GM23338 (cell line): ENCODE results near the gene CABLES1. TPM values are rescaled to one million over a fixed set of nuclear protein-coding genes. Genes with fewer than 3 reads are reported as not detected.

Experiments
- ATAC-seq: fragments of 200-7000 bp; cut with Tn5 transposase; 3 replicates; pipeline ENCODE4 v1.9.1; 2020
- DNase-seq: peaks from one replicate; pipeline ENCODE4 v3.0.0-alpha.2; 2015; ENCODE audit warnings: low spot score
- H2AFZ ChIP-seq: fragments of 200-600 bp; sonication (generic); 2 replicates; pipeline ENCODE4 v1.8.0; 2016; ENCODE audit warnings: antibody characterized with exemption, mild to moderate bottlenecking, moderate library complexity
- H3F3A ChIP-seq: fragments of 200-600 bp; sonication (generic); replicated peaks from 2 replicates; pipeline ENCODE4 v1.8.0; 2017; ENCODE audit warnings: antibody characterized with exemption, mixed run types, low read depth
- H3K27ac ChIP-seq: fragments of 200-600 bp; sonication (generic); 2 replicates; pipeline ENCODE4 v1.6.1; 2016; ENCODE audit warnings: low read depth
- H3K27me3 ChIP-seq: fragments of 200-600 bp; sonication (generic); 2 replicates; pipeline ENCODE4 v1.8.0; 2016; ENCODE audit warnings: mild to moderate bottlenecking, mixed run types, moderate library complexity; ENCODE audit not compliant: insufficient read depth
- H3K36me3 ChIP-seq: fragments of 200-600 bp; sonication (generic); 2 replicates; pipeline ENCODE4 v1.8.0; 2016; ENCODE audit warnings: mild to moderate bottlenecking; ENCODE audit not compliant: insufficient read depth
- H3K4me1 ChIP-seq: fragments of 200-600 bp; sonication (generic); 2 replicates; pipeline ENCODE4 v1.8.0; 2016; ENCODE audit warnings: mild to moderate bottlenecking, moderate library complexity; ENCODE audit not compliant: insufficient read depth
- H3K4me2 ChIP-seq: fragments of 200-600 bp; sonication (generic); 2 replicates; pipeline ENCODE4 v1.7.1; 2017; ENCODE audit warnings: mixed run types
- H3K4me3 ChIP-seq: fragments of 200-600 bp; sonication (generic); 2 replicates; pipeline ENCODE4 v1.6.1; 2016; ENCODE audit warnings: mixed run types
- H3K79me2 ChIP-seq: fragments of 200-600 bp; sonication (generic); replicated peaks from 2 replicates; pipeline ENCODE4 v1.8.0; 2017; ENCODE audit warnings: mild to moderate bottlenecking; ENCODE audit not compliant: insufficient read depth
- H3K9me2 ChIP-seq: fragments of 200-600 bp; sonication (generic); 2 replicates; pipeline ENCODE4 v1.8.0; 2017; ENCODE audit not compliant: insufficient read depth
- H4K20me1 ChIP-seq: fragments of 200-600 bp; sonication (generic); replicated peaks from 2 replicates; pipeline ENCODE4 v1.8.0; 2017; ENCODE audit warnings: mild to moderate bottlenecking; ENCODE audit not compliant: insufficient read depth
- H3K27ac Mint-ChIP-seq: 2 replicates; pipeline ENCODE4 v1.8.0; 2020; ENCODE audit warnings: inconsistent platforms, mild to moderate bottlenecking, moderate library complexity, mixed read lengths
- H3K27me3 Mint-ChIP-seq: 3 replicates; pipeline ENCODE4 v1.8.0; 2022; ENCODE audit warnings: low read depth, mild to moderate bottlenecking, moderate library complexity, mixed read lengths, inconsistent platforms; ENCODE audit not compliant: insufficient read depth, poor library complexity
- H3K36me3 Mint-ChIP-seq: 3 replicates; pipeline ENCODE4 v1.8.0; 2021; ENCODE audit warnings: low read depth, mild to moderate bottlenecking, inconsistent platforms, moderate library complexity, mixed read lengths
- H3K4me1 Mint-ChIP-seq: 3 replicates; pipeline ENCODE4 v1.8.0; 2020; ENCODE audit warnings: mild to moderate bottlenecking, inconsistent platforms, mixed read lengths
- H3K4me3 Mint-ChIP-seq: 3 replicates; pipeline ENCODE4 v1.8.0; 2021; ENCODE audit warnings: moderate library complexity, mild to moderate bottlenecking, inconsistent platforms, mixed read lengths
- H3K9me3 Mint-ChIP-seq: 3 replicates; pipeline ENCODE4 v1.8.0; 2020; ENCODE audit warnings: moderate library complexity, mild to moderate bottlenecking, inconsistent platforms, mixed read lengths
- CREB1 ChIP-seq: fragments of 250-450 bp; sonication (Bioruptor Pico); IDR thresholded peaks from 2 replicates; pipeline ENCODE4 v1.5.0; 2020; ENCODE audit warnings: low read depth, mild to moderate bottlenecking, moderate library complexity
- EZH2 ChIP-seq: fragments of 200-600 bp; sonication (generic); IDR thresholded peaks from one replicate; pipeline ENCODE4 v1.8.0; 2017; ENCODE audit warnings: antibody characterized with exemption, mild to moderate bottlenecking, low read depth; ENCODE audit not compliant: unreplicated experiment
- EZH2phosphoT487 ChIP-seq: fragments of 200-600 bp; sonication (generic); IDR thresholded peaks from one replicate; pipeline ENCODE4 v1.8.1; 2018; ENCODE audit warnings: antibody characterized with exemption; ENCODE audit not compliant: unreplicated experiment
- JUNB ChIP-seq: IDR thresholded peaks from one replicate; pipeline ENCODE4 v1.6.1; 2016; ENCODE audit warnings: antibody characterized with exemption; ENCODE audit not compliant: unreplicated experiment
- NANOG ChIP-seq: IDR thresholded peaks from 2 replicates; pipeline ENCODE4 v1.6.1; 2016; ENCODE audit warnings: antibody characterized with exemption, borderline replicate concordance
- POLR2AphosphoS5 ChIP-seq: IDR thresholded peaks from 2 replicates; pipeline ENCODE4 v1.6.1; 2016; ENCODE audit warnings: antibody characterized with exemption, low read depth
- STAT1 ChIP-seq: IDR thresholded peaks from one replicate; pipeline ENCODE4 v1.6.1; 2016; ENCODE audit warnings: antibody characterized with exemption; ENCODE audit not compliant: unreplicated experiment
- ZNF114 ChIP-seq: fragments of 250-450 bp; sonication (Bioruptor Pico); IDR thresholded peaks from 2 replicates; pipeline ENCODE4 v1.5.0; 2020; ENCODE audit warnings: mild to moderate bottlenecking, moderate library complexity
- ZNF331 ChIP-seq: fragments of 250-450 bp; sonication (Bioruptor Pico); IDR thresholded peaks from 2 replicates; pipeline ENCODE4 v1.5.0; 2020; ENCODE audit warnings: low read depth, mild to moderate bottlenecking, moderate library complexity
- polyA plus RNA-seq: library from polyadenylated mRNA; unstranded; fragments of >200 nt; fragmentation: Nextera tagmentation; extraction: Ambion mirVana; gene quantifications from 2 replicates; pipeline ENCODE4 v1.2.1, GENCODE V29; 2016
- total RNA-seq: library from RNA; depleted of rRNA; stranded (reverse); fragments of >200 nt; shearing (Covaris generic); gene quantifications from 2 replicates; pipeline ENCODE4 v1.2.3, GENCODE V29; 2014
- TF ChIP-seq, protein P1 (sequence below): fragments of 250-450 bp; sonication (Bioruptor Pico); IDR thresholded peaks from 2 replicates; pipeline ENCODE4 v1.5.0; 2020; ENCODE audit warnings: mild to moderate bottlenecking, moderate library complexity
- TF ChIP-seq, protein P2 (sequence below): IDR thresholded peaks from 2 replicates; pipeline ENCODE4 v1.6.1; 2016; ENCODE audit warnings: antibody characterized with exemption
- TF ChIP-seq, protein P3 (sequence below): IDR thresholded peaks from one replicate; pipeline ENCODE4 v1.6.1; 2018; ENCODE audit warnings: antibody characterized with exemption; ENCODE audit not compliant: unreplicated experiment
- TF ChIP-seq, protein P4 (sequence below), 2 experiments: fragments of 200-600 bp in 1 of 2; sonication (generic) in 1 of 2; conservative IDR thresholded peaks; 2 replicates each; pipeline versions ENCODE4 v1.5.1 to v1.6.1; 2016 to 2017; ENCODE audit warnings: antibody characterized with exemption in 2 of 2, low read depth in 2 of 2, mild to moderate bottlenecking in 2 of 2, moderate library complexity in 1 of 2

CABLES1 gene
- total and polyA plus RNA-seq, 2 experiments from 2014 or later, result 2.6 to 12.4 TPM

DNA sequence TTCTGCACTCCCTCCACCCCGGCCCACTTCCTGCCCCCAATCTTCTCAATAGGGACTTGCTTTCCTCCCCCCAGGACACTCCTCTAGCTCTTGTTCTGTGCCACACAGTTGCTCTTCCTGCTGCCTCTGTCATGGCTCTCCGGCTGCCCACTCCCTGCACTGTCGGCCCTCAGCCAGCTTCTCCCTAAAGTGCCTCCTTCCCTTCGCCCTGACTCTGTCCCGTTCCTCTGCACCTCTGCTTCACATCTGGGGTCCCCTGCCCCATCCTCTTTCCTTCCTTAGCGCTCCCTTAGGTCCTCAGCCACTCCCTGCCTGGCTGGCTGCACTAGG lies 132.1 kb downstream of the CABLES1 start (continued):
- no peak for TF ChIP-seq EZH2
- no peak for TF ChIP-seq POLR2AphosphoS5
- TF ChIP-seq, protein P1, sequence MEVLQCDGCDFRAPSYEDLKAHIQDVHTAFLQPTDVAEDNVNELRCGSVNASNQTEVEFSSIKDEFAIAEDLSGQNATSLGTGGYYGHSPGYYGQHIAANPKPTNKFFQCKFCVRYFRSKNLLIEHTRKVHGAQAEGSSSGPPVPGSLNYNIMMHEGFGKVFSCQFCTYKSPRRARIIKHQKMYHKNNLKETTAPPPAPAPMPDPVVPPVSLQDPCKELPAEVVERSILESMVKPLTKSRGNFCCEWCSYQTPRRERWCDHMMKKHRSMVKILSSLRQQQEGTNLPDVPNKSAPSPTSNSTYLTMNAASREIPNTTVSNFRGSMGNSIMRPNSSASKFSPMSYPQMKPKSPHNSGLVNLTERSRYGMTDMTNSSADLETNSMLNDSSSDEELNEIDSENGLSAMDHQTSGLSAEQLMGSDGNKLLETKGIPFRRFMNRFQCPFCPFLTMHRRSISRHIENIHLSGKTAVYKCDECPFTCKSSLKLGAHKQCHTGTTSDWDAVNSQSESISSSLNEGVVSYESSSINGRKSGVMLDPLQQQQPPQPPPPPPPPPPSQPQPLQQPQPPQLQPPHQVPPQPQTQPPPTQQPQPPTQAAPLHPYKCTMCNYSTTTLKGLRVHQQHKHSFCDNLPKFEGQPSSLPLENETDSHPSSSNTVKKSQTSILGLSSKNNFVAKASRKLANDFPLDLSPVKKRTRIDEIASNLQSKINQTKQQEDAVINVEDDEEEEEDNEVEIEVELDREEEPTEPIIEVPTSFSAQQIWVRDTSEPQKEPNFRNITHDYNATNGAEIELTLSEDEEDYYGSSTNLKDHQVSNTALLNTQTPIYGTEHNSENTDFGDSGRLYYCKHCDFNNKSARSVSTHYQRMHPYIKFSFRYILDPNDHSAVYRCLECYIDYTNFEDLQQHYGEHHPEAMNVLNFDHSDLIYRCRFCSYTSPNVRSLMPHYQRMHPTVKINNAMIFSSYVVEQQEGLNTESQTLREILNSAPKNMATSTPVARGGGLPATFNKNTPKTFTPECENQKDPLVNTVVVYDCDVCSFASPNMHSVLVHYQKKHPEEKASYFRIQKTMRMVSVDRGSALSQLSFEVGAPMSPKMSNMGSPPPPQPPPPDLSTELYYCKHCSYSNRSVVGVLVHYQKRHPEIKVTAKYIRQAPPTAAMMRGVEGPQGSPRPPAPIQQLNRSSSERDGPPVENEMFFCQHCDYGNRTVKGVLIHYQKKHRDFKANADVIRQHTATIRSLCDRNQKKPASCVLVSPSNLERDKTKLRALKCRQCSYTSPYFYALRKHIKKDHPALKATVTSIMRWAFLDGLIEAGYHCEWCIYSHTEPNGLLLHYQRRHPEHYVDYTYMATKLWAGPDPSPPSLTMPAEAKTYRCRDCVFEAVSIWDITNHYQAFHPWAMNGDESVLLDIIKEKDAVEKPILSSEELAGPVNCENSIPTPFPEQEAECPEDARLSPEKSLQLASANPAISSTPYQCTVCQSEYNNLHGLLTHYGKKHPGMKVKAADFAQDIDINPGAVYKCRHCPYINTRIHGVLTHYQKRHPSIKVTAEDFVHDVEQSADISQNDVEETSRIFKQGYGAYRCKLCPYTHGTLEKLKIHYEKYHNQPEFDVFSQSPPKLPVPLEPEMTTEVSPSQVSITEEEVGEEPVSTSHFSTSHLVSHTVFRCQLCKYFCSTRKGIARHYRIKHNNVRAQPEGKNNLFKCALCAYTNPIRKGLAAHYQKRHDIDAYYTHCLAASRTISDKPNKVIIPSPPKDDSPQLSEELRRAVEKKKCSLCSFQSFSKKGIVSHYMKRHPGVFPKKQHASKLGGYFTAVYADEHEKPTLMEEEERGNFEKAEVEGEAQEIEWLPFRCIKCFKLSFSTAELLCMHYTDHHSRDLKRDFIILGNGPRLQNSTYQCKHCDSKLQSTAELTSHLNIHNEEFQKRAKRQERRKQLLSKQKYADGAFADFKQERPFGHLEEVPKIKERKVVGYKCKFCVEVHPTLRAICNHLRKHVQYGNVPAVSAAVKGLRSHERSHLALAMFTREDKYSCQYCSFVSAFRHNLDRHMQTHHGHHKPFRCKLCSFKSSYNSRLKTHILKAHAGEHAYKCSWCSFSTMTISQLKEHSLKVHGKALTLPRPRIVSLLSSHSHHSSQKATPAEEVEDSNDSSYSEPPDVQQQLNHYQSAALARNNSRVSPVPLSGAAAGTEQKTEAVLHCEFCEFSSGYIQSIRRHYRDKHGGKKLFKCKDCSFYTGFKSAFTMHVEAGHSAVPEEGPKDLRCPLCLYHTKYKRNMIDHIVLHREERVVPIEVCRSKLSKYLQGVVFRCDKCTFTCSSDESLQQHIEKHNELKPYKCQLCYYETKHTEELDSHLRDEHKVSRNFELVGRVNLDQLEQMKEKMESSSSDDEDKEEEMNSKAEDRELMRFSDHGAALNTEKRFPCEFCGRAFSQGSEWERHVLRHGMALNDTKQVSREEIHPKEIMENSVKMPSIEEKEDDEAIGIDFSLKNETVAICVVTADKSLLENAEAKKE (CRISPR knock-in tag), result no peak
- no peak for TF ChIP-seq NANOG
- no peak for TF ChIP-seq JUNB
- TF ChIP-seq EZH2phosphoT487, result no peak
- TF ChIP-seq, protein P2, sequence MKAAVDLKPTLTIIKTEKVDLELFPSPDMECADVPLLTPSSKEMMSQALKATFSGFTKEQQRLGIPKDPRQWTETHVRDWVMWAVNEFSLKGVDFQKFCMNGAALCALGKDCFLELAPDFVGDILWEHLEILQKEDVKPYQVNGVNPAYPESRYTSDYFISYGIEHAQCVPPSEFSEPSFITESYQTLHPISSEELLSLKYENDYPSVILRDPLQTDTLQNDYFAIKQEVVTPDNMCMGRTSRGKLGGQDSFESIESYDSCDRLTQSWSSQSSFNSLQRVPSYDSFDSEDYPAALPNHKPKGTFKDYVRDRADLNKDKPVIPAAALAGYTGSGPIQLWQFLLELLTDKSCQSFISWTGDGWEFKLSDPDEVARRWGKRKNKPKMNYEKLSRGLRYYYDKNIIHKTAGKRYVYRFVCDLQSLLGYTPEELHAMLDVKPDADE, result no peak

DNA sequence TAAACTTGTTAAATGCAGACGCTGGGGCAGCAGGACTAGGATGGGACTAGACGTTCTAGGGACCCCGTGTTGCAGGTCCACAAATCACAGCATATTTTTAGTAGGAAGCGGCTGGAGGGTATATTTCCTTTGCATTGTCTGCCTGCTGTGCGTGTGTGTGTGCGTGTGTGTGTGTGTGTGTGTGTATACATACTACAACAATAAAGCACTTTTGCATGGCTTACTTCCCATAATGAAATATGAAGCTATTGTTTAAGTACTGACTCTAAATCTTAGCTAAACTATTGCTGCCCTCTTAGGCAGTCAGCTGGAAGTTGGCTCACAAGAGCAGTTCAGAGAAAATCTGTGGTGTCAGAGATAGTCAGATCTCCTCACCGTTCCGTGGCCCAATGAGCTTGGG lies 133.4 kb downstream of the CABLES1 start:
- Mint-ChIP-seq H3K9me3 (peaks cover 38% of the 10 kb centered on the region), H3K27me3 (peaks cover 10% of the 10 kb centered on the region), H3K36me3 (peaks cover 46% of the 10 kb centered on the region), H3K4me1 (peaks cover 27% of the 10 kb centered on the region), H3K27ac (no peak overlapping the region), H3K4me3 (no peak overlapping the region)
- no peaks in the 10 kb centered on the region for H4K20me1 ChIP-seq
- H3K27me3 ChIP-seq, result no peaks in the 10 kb centered on the region
- H2AFZ ChIP-seq, result no peak overlapping the region
- DNase-seq (no peak), ATAC-seq (no peak)
- H3K4me2 ChIP-seq, result peak overlapping the region; percentile 58; the same call in 1 of the 2 replicates
- 0 out of 2 replicates have a peak, but pooled peaks cover 6% of the 10 kb centered on the region for H3K36me3 ChIP-seq
- no peak overlapping the region for H3K27ac ChIP-seq
- no peaks in the 10 kb centered on the region for H3K79me2 ChIP-seq
- no peaks in the 10 kb centered on the region for H3F3A ChIP-seq
- H3K4me3 ChIP-seq, result no peak overlapping the region
- H3K4me1 ChIP-seq, result peaks cover 18% of the 10 kb centered on the region
- H3K9me2 ChIP-seq, result peaks cover 5% of the 10 kb centered on the region; the same call in 1 of the 2 replicates
- TF ChIP-seq, protein P3, sequence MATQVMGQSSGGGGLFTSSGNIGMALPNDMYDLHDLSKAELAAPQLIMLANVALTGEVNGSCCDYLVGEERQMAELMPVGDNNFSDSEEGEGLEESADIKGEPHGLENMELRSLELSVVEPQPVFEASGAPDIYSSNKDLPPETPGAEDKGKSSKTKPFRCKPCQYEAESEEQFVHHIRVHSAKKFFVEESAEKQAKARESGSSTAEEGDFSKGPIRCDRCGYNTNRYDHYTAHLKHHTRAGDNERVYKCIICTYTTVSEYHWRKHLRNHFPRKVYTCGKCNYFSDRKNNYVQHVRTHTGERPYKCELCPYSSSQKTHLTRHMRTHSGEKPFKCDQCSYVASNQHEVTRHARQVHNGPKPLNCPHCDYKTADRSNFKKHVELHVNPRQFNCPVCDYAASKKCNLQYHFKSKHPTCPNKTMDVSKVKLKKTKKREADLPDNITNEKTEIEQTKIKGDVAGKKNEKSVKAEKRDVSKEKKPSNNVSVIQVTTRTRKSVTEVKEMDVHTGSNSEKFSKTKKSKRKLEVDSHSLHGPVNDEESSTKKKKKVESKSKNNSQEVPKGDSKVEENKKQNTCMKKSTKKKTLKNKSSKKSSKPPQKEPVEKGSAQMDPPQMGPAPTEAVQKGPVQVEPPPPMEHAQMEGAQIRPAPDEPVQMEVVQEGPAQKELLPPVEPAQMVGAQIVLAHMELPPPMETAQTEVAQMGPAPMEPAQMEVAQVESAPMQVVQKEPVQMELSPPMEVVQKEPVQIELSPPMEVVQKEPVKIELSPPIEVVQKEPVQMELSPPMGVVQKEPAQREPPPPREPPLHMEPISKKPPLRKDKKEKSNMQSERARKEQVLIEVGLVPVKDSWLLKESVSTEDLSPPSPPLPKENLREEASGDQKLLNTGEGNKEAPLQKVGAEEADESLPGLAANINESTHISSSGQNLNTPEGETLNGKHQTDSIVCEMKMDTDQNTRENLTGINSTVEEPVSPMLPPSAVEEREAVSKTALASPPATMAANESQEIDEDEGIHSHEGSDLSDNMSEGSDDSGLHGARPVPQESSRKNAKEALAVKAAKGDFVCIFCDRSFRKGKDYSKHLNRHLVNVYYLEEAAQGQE, result no peak
- TF ChIP-seq ZNF331 (no peak), ZNF114 (CRISPR knock-in tag) (no peak), STAT1 (no peak), JUNB (no peak), CREB1 (no peak), POLR2AphosphoS5 (no peak), EZH2phosphoT487 (no peak), NANOG (no peak), EZH2 (no peak)
- TF ChIP-seq, protein P4, sequence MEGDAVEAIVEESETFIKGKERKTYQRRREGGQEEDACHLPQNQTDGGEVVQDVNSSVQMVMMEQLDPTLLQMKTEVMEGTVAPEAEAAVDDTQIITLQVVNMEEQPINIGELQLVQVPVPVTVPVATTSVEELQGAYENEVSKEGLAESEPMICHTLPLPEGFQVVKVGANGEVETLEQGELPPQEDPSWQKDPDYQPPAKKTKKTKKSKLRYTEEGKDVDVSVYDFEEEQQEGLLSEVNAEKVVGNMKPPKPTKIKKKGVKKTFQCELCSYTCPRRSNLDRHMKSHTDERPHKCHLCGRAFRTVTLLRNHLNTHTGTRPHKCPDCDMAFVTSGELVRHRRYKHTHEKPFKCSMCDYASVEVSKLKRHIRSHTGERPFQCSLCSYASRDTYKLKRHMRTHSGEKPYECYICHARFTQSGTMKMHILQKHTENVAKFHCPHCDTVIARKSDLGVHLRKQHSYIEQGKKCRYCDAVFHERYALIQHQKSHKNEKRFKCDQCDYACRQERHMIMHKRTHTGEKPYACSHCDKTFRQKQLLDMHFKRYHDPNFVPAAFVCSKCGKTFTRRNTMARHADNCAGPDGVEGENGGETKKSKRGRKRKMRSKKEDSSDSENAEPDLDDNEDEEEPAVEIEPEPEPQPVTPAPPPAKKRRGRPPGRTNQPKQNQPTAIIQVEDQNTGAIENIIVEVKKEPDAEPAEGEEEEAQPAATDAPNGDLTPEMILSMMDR (conservative IDR thresholded peaks at IDR 0.05; ENCODE audit: low read depth in 2 of 2), result no peak
